Activated T-helper 2 cell treated with anti-CD3 and anti-CD28 coated beads, Interferon-gamma antibody, Interleukin-2, Interleukin-4, amounts not matched to agents 10 μg/mL and 5 μg/mL and 100 μg/mL, durations not matched to agents 14 hours and 24 hours and 36 hours (primary cell): ENCODE data around the gene STK32C. TPM values are rescaled to one million over a fixed set of nuclear protein-coding genes. Genes with fewer than 3 reads are reported as not detected.

ENCODE experiments used
- DNase-seq: peaks from one replicate; pipeline ENCODE4 v3.0.0; 2021; ENCODE audit warnings: low spot score
- H3K27ac Mint-ChIP-seq: one replicate; pipeline ENCODE4 v1.8.0; 2021; ENCODE audit warnings: mixed read lengths
- H3K27me3 Mint-ChIP-seq: one replicate; pipeline ENCODE4 v1.8.0; 2021; ENCODE audit warnings: low read depth, mixed read lengths
- H3K36me3 Mint-ChIP-seq: one replicate; pipeline ENCODE4 v1.8.0; 2021; ENCODE audit warnings: low read depth, mixed read lengths
- H3K4me1 Mint-ChIP-seq: one replicate; pipeline ENCODE4 v1.8.0; 2021; ENCODE audit warnings: low read depth, mixed read lengths
- H3K4me3 Mint-ChIP-seq: one replicate; pipeline ENCODE4 v1.8.0; 2021; ENCODE audit warnings: low read depth, mild to moderate bottlenecking, moderate library complexity, mixed read lengths
- H3K9me3 Mint-ChIP-seq: one replicate; pipeline ENCODE4 v1.8.0; 2021; ENCODE audit warnings: mixed read lengths
- intact Hi-C: fragments of 100-400 bp; cut with micrococcal nuclease; formaldehyde crosslinking; loops from one replicate; pipeline ENCODE4 v1.15.1; 2023
- total RNA-seq: library from RNA; stranded (reverse); gene quantifications from 2 replicates; pipeline ENCODE4 v1.2.3, GENCODE V29; 2022

The STK32C gene
- total RNA-seq, 1 donor from 2014 or later = 17.3 TPM

- no peak for DNase-seq
- Mint-ChIP-seq H3K36me3 (no peaks in the 10 kb centered on the region), H3K4me3 (no peak overlapping the region), H3K9me3 (no peaks in the 10 kb centered on the region), H3K4me1 (no peaks in the 10 kb centered on the region), H3K27me3 (no peaks in the 10 kb centered on the region), H3K27ac (no peak overlapping the region)
- intact Hi-C loops = no loop called here
Observed at GRCh38 chr10:132276179-132276675, 31.5 kb downstream of the STK32C start.

GRCh38 chr10:132275426-132276178 lies 32.1 kb downstream of the STK32C start:
- intact Hi-C loops = no loop called here
- Mint-ChIP-seq H3K27me3 (no peaks in the 10 kb centered on the region), H3K27ac (no peak overlapping the region), H3K36me3 (no peaks in the 10 kb centered on the region), H3K4me3 (no peak overlapping the region), H3K4me1 (no peaks in the 10 kb centered on the region), H3K9me3 (no peaks in the 10 kb centered on the region)
- no peak for DNase-seq

- Mint-ChIP-seq H3K27me3 (no peaks in the 10 kb centered on the region), H3K9me3 (no peaks in the 10 kb centered on the region), H3K27ac (no peak overlapping the region), H3K4me1 (no peaks in the 10 kb centered on the region), H3K4me3 (no peak overlapping the region), H3K36me3 (no peaks in the 10 kb centered on the region)
- intact Hi-C loops = no loop called here
- no peak for DNase-seq
Observed at GRCh38 chr10:132274986-132275385, 32.8 kb downstream of the STK32C start.

- Mint-ChIP-seq H3K4me1 (no peaks in the 10 kb centered on the region), H3K27me3 (no peaks in the 10 kb centered on the region), H3K36me3 (no peaks in the 10 kb centered on the region), H3K9me3 (no peaks in the 10 kb centered on the region), H3K27ac (no peak overlapping the region), H3K4me3 (no peak overlapping the region)
- intact Hi-C loops = no loop called here
- DNase-seq = no peak
Observed at GRCh38 chr10:132274581-132274980, 33.2 kb downstream of the STK32C start.

- Mint-ChIP-seq H3K9me3 (no peaks in the 10 kb centered on the region), H3K4me1 (no peaks in the 10 kb centered on the region), H3K4me3 (no peak overlapping the region), H3K36me3 (no peaks in the 10 kb centered on the region), H3K27me3 (no peaks in the 10 kb centered on the region), H3K27ac (no peak overlapping the region)
- no peak for DNase-seq
- intact Hi-C loops = no loop called here
Observed at GRCh38 chr10:132273966-132274365, 33.8 kb downstream of the STK32C start.

GRCh38 chr10:132273304-132273944 lies 34.3 kb downstream of the STK32C start:
- no peaks in the 10 kb centered on the region for H3K27me3 Mint-ChIP-seq
- intact Hi-C loops = no loop called here
- H3K4me3 Mint-ChIP-seq = no peak overlapping the region
- no peaks in the 10 kb centered on the region for H3K36me3 Mint-ChIP-seq
- no peak for DNase-seq
- peaks cover 4% of the 10 kb centered on the region for H3K9me3 Mint-ChIP-seq
- no peaks in the 10 kb centered on the region for H3K4me1 Mint-ChIP-seq
- H3K27ac Mint-ChIP-seq = no peak overlapping the region

GRCh38 chr10:132272231-132272971 lies 35.3 kb downstream of the STK32C start:
- intact Hi-C loops = no loop called here
- H3K27me3 Mint-ChIP-seq = no peaks in the 10 kb centered on the region

GRCh38 chr10:132271458-132272230 lies 36.1 kb downstream of the STK32C start:
- Mint-ChIP-seq H3K4me3 (no peak overlapping the region), H3K27ac (no peak overlapping the region), H3K36me3 (no peaks in the 10 kb centered on the region), H3K27me3 (no peaks in the 10 kb centered on the region), H3K4me1 (no peaks in the 10 kb centered on the region), H3K9me3 (peaks cover 11% of the 10 kb centered on the region)
- intact Hi-C loops = no loop called here
- DNase-seq = no peak

More at GRCh38 chr10:132272231-132272971, 35.3 kb downstream of the STK32C start:
- H3K36me3 Mint-ChIP-seq = no peaks in the 10 kb centered on the region
- no peak overlapping the region for H3K27ac Mint-ChIP-seq
- peaks cover 11% of the 10 kb centered on the region for H3K9me3 Mint-ChIP-seq
- no peaks in the 10 kb centered on the region for H3K4me1 Mint-ChIP-seq
- DNase-seq = no peak
- H3K4me3 Mint-ChIP-seq = no peak overlapping the region

GRCh38 chr10:132270721-132271457 lies 36.9 kb downstream of the STK32C start:
- DNase-seq = no peak
- Mint-ChIP-seq H3K9me3 (peaks cover 11% of the 10 kb centered on the region), H3K27me3 (no peaks in the 10 kb centered on the region), H3K36me3 (no peaks in the 10 kb centered on the region), H3K4me3 (no peak overlapping the region), H3K27ac (no peak overlapping the region), H3K4me1 (peaks cover 5% of the 10 kb centered on the region)
- intact Hi-C loops = no loop called here

- no peak overlapping the region for H3K27ac Mint-ChIP-seq
- peaks cover 5% of the 10 kb centered on the region for H3K4me1 Mint-ChIP-seq
- intact Hi-C loops = no loop called here
- H3K27me3 Mint-ChIP-seq = no peaks in the 10 kb centered on the region
- H3K9me3 Mint-ChIP-seq = peaks cover 11% of the 10 kb centered on the region
- H3K36me3 Mint-ChIP-seq = no peaks in the 10 kb centered on the region
- DNase-seq = no peak
- no peak overlapping the region for H3K4me3 Mint-ChIP-seq
Observed at GRCh38 chr10:132270256-132270655, 37.5 kb downstream of the STK32C start.

- intact Hi-C loops = no loop called here
- Mint-ChIP-seq H3K4me3 (no peak overlapping the region), H3K27ac (no peak overlapping the region), H3K36me3 (no peaks in the 10 kb centered on the region), H3K9me3 (peaks cover 11% of the 10 kb centered on the region), H3K27me3 (no peaks in the 10 kb centered on the region), H3K4me1 (peaks cover 5% of the 10 kb centered on the region)
- no peak for DNase-seq
Observed at GRCh38 chr10:132269266-132270230, 38.2 kb downstream of the STK32C start.
